Measurements from ENCODE around the gene MLF2.
"Not testable (repeated sequence)": the region's sequence is repeated elsewhere in the genome, so short reads cannot be mapped to it uniquely, and the experiment has no call there.

The MLF2 gene

DNA sequence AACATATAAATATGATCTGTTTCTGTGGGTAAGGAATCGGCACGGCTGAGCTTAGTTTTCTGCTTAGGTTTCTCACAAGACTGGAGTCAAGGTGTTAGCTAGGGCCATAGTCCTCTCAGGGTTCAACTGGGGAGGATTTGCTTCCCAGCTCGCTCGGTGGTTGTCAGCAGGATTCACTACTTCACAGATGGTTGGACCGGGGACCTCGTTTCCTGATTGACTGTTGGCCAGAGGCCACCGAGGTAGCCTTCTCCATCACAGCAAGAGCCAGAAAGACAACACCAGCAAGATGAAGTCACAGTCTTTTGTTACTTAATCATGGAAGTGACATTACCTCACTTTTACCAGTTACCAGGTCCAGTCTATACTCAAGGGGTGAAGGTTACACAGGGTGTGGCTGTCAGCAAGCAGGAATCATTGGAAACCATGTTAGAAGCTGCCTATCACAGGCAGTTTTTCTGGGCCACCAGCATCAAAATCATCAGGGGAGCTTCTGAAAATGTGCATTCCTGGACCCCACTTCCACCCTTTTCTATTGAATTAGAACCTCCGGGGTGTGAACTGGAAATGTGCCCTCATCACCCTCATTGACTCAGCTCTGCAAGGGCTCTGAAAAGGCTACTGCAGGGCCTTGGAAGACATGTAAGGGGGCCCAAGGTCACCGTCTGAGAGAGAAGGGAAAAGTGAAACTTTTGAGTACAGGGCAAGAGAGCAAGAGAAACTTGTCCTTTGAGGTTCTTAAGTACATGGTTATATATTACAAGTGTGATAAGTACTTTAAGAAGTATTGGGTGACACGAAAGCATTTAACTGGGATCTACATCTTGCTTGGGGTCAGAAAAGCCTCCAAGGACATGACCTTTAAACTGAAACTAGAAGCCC lies 18.2 kb downstream of the MLF2 start:
- DNase-seq (ENCODE audit: low read depth), result no peak

DNA sequence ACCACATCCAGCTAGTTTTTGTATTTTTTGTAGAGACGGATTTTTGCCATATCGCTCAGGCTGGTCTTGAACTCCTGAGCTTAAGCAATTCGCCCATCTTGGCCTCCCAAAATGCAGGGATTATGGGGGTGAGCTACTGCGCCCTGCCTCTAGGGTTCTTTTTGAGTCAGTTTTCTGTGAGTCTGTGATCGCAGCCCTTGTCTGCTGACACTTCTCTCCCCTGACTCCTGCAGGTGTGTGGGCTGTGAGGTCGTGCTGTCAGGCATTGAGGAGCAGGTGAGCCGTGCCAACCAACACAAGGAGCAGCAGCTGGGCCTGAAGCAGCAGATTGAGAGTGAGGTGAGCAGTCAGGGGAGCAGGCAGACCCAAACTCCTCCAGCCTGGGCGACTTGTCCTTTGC lies 22.8 kb downstream of the MLF2 start:
- no peak for DNase-seq (ENCODE audit: low read depth)

DNA sequence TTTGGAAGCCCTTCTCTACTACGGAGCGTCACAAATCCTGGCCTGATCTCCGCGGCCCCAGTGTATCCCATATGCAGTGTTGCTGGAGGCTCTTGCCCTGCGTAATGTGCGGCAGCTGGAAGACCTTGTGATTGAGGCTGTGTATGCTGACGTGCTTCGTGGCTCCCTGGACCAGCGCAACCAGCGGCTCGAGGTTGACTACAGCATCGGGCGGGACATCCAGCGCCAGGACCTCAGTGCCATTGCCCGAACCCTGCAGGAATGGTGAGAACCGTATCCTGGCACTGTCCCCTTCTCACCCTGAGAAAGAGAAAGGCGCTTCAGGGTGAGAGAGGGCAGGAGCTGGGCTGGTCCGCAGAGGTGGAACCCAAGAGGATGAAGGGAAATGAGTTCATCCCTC lies 23.8 kb downstream of the MLF2 start:
- no peak for DNase-seq (ENCODE audit: low read depth)

DNA sequence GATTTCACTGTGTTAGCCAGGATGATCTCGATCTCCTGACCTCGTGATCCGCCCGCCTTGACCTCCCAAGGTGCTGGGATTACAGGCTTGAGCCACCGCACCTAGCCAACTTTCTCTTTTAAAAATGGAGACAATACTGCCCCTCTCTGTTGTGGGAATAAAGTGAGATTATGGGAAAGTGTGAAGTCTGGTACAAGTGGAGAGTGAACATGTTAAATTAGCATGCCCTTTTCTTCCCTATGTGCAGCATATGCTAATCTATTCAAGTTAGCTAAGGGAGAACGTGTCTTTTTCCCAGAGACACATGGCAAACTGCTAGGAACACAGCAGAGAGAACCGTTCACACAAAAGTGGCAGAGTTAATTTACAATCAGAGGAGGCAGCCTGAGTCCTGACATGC lies 27.6 kb downstream of the MLF2 start:
- no peak for DNase-seq (ENCODE audit: low read depth)

DNA sequence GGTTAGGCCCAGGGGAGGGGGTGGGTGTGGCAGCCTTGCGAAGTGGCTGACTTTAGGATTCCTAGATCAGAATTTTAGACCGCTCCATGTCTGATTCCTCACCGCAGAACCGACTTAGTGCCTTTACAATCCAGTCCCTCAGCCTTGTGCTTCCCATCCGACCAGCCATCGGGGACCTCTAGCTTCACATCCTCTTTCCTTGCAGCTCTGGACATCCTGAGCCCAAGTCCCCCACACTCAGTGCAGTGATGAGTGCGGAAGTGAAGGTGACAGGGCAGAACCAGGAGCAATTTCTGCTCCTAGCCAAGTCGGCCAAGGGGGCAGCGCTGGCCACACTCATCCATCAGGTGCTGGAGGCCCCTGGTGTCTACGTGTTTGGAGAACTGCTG lies 28.5 kb downstream of the MLF2 start:
- DNase-seq (ENCODE audit: low read depth), result no peak

DNA sequence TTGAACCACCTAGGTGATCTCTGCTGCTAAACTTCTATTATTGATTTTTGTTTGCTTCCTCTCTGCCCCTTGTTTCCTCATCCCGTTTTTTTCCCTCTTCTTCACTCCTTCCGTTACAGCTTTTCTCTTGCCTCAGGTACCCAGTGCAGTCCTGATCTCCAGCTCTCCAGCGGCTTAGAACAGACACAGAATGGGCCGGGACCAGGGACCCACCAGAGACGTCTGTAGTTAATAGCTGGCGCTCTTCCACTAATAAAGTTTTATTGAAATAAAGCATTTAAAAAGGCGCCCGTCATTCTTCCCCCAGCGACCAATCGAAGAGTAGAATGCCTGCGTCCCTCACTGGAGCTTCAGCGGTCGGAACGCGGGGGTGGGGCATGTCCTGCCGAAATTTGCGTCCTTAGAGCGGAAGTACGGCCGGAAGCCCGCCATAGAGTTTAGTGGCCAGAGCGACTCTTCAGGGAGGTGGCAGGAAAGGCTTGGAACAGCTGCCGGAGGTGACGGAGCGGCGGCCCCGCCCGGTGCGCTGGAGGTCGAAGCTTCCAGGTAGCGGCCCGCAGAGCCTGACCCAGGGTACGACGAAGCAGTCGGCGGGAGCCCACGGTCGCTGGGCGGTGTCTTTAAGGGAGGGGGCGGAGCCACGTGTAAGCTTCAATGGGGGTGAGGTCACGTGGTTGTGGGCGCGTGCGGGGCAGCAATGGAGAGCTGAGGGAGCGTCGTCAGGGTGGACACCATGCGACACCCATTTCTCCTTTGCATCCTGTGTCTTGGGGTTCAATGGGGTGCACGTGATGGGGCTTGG lies 29.1 kb downstream of the MLF2 start, which contains the start of gene COPS7A:
Gene COPS7A (plus strand): TSS at position 440 of the 802 bp plus-strand sequence. CDS start 611 bp downstream, outside the sequence.
- DNase-seq (ENCODE audit: low read depth), result peak; percentile 98

DNA sequence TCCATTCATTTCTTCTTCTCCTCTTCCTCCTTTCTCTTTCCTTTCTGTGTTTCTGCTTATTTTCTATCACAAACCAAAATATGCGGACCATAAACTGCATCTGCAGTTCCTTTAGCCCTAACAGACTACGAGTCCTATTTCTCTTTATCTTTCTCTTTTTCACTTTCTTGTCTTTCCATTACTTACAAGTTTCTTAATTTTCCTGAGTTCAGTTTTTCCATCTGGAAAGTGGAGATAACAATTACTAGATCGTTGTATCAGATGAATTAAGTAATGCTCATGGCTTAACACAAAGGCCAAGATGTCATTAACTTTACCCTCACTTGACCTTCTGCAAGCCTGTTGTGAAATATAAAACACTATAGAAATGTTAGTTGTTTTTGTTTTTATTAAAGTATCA lies 30.1 kb downstream of the MLF2 start:
- no peak for DNase-seq (ENCODE audit: low read depth)

DNA sequence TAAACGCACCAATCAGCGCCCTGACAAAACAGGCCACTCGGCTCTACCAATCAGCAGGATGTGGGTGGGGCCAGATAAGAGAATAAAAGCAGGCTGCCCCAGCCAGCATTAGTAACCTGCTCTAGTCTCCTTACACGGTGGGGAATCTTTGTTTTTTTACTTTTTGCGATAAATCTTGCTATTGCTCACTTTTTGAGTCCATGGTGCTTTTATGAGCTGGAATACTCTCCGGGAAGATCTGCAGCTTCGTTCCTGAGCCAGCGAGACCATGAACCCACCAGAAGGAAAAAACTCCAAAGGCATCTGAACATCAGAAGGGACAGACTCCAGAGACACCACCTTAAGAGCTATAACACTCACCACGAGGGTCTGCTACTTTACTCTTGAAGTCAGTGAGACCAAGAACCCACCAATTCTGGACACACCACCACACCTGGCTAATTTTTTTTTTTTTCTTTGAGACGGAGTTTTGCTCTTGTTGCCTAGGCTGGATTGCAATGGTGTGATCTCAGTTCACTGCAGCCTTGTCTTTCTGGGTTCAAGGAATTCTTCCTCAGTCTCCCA lies 36.0 kb downstream of the MLF2 start:
- no peak for DNase-seq (ENCODE audit: low read depth)

DNA sequence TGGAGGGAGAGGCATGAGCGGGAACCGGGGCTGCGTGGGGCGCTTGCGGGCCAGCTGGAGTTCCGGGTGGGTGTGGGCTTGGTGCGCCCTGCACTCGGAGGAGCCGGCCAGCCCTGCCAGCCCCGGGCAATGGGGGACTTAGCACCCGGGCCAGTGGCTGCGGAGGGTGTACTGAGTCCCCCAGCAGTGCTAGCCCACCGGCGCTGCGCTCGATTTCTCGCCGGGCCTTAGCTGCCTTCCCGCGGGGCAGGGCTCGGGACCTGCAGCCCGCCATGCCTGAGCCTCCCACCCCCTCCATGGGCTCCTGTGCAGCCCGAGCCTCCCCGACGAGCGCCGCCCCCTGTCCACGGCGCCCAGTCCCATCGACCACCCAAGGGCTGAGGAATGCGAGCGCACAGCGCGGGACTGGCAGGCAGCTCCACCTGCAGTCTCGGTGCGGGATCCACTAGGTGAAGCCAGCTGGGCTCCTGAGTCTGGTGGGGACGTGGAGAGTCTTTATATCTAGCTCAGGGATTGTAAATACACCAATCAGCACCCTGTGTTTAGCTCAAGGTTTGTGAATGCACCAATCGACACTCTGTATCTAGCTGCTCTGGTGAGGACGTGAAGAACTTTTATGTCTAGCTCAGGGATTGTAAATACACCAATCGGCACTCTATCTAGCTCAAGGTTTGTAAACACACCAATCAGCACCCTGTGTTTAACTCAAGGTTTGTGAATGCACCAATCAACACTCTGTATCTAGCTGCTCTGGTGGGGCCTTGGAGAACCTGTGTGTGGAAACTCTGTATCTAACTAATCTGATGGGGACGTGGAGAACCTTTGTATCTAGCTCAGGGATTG lies 36.7 kb downstream of the MLF2 start:
- DNase-seq (ENCODE audit: low read depth), result not testable (repeated sequence)

DNA sequence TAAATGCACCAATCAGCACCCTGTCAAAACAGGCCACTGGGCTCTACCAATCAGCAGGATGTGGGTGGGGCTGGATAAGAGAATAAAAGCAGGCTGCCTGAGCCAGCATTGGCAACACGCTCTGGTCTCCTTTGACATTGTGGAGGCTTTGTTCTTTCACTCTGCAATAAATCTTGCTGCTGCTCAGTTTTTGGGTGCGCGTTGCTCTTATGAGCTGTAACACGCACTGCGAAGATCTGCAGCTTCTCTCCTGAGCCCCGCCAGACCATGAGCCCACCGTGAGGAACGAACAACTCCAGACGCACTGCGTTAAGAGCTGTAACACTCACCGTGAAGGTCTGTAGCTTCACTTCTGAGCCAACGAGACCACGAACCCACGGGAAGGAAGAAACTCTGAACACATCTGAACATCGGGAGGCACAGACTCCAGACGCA lies 44.0 kb downstream of the MLF2 start:
- DNase-seq (ENCODE audit: low read depth), result no peak

DNA sequence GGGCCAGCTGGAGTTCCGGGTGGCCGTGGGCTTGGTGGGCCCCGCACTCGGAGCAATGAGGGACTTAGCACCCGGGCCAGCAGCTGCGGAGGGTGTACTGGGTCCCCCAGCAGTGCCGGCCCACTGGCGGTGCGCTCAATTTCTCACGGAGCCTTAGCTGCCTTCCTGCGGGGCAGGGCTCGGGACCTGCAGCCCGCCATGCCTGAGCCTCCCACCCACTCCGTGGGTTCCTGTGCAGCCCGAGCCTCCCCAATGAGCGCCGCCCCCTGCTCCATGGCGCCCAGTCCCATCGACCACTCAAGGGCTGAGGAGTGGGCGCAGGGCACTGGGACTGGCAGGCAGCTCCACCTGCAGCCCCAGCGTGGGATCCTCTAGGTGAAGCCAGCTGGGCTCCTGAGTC lies 44.6 kb downstream of the MLF2 start:
- not testable (repeated sequence) for DNase-seq (ENCODE audit: low read depth)

DNA sequence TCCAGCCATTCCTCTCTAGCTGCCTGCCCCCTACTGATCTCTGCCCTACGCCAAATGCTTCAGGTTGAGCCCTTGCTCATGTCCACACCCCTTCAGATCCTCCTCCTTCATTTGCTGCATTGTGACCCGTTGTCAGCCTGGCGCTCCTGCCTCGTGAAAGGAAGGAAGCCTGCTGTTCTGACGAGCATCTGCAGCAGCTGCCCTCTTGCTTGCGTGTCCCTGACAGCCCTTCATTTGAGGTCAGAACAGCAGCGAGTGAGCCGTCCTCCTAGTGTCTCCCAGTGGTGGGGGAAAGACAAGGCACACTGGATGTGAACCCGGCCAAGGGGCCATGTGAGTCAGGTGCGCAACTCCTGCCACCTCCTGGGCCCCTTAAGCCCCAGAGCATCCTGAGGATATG lies 49.3 kb downstream of the MLF2 start:
- DNase-seq (ENCODE audit: low read depth), result no peak

DNA sequence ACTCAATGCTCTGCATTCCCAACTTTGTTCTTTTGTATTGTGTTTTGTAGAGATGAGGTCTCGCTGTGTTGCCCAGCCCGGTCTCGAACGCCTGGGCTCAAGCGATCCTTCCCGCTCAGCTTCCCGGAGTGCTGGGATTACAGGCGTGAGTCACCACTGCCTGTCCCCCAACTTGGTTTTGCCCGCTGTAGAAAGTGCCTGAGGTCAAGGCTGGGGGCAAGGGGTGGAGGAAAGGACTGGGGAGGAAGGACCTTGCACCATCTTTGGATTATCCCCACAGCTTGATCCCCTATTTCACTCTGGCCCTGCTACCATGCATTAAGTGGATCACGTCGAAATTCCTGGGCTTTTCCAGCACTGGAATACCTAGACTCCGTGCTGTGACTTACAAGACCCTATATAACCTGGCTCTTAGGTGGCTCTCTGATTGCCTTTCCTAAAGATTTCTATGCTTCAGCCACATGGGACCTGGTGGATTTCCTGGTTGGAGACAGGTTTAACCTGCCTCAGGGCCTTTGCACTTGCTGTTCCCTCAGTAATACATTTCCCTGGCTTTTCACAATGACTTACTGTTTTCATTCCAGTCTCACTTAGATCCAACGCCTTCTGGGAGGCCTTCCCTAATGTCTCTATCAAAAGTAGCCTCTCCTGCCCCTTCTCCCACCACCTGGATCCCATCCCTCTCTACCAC lies 51.7 kb downstream of the MLF2 start:
- DNase-seq (ENCODE audit: low read depth), result no peak

DNA sequence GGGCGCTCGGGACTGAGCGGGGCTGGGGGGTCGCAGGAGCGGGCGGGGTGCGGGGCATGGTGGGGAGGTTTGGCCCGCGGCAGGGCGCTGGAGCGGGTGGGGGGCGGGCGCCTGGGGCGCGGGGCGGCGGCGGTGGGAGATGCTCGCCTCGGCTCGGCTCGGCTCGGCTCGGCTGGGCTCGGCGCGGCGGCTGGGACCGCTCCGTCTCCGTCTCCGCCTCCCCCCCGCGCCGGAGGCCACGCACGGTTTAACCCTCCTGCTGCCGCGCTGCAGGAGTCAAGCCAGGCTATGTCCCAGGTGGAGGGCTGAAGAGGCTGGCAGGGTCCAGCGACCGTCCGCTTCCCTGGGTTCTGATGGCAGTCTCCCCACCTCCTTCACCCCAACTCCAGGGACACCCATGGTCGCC lies 52.3 kb downstream of the MLF2 start, which contains the start of gene PIANP:
Gene PIANP (minus strand): TSS at position 170 of the 406 bp plus-strand sequence. CDS start 2,754 bp downstream, outside the sequence.
- no peak for DNase-seq (ENCODE audit: low read depth)

DNA sequence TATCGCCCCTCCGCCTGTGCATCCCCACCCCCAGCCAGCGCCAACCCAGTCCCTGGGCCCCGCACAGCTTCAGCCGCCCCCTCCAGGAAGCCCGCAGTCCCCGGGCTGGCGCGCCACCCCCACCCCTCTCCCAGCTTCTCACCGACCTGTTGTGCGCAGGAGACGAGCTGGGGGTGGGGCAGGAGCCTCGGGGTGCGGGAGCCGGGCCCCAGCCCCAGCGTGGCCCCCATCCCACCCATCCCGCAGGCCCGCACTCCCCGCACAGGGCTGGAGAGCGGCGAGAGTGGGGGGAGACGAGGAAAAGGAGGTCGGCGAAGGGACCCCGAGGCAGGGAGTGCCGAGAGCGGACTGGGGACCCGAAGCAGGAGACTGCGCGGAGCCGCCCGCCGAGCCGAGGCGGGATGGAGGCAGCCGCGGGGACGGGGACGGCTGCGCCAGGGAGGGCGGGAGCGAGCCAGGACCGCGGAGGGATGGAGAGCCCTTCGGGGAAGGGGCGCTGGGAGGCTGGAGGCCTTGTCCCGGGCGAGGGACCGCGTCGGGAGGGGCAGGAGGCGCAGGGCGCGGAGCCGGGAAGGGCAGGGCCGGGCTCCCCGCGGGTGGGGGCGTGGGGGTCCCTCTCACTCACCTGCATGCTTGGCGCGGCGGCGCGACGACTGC lies 52.8 kb downstream of the MLF2 start:
- no peak for DNase-seq (ENCODE audit: low read depth)

DNA sequence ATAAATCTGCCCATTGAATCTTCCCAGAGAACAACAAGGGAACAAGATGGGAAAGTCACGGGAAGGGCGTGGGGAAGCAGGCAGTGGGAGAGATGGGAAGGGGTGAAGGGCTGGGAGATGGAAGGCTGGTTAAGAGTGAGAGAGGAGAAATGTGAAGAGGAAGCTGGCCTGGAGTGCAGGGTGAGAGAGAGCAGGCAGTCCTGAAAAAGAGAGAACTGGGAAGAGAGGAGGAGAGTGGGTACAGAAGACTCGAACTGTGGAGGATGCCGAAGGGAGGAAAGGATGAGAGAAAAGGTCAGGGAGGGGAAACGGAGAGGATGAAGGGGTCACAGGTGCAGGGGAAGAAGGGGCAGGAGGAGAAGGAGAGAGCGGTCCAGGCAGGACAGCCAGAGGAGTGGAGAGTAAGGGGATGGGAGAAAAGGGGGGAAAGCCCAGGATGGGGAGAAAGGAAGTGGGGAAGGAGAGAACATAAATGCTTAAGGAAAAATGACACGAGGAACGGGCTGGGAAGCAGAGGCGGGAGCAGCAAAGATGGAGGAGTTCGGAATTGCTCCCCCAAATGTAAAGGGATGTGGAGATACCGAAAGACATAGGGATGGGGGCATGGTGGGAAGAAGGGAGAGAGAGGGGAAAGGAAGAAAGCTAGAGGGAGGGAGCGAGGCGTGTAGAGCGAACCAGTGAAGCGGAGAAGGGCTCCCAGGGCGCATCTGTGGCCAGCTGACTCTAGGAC lies 53.5 kb downstream of the MLF2 start:
- no peak for DNase-seq (ENCODE audit: low read depth)

DNA sequence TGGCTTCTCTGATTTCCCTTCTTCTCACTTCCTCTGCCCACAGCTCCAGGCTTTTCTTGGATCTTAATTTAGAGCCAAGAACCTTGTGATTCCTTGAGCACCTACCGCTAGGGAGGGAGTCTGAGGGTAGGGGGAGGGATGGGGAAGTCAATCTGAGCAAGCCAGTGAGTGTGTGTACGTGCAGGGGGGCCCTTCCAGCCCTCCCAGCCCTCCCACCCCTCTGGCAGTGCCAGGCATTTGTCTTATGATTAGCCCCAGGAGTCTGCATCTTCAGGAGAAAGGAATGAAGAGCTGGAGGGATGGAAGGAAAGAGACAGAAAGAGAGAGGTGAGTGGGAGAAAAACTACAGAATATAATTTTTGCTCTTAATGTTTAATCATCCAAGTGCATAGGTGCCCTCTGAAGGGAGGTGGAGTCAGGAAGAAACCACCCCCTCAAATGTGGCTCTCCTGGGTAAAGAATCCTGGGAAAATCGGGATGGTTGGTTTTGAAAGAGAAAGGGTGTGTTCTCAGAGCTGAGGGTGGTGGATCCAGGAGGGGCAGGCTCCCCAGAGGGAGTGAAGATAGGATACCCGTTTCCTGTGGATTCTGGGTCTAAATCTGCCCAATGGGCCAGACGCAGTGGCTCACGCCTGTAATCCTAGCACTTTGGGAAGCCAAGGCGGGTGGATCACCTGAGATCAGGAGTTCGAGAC lies 54.4 kb downstream of the MLF2 start:
- no peak for DNase-seq (ENCODE audit: low read depth)
